Placental pericyte (primary cell): ENCODE measurements around the gene RAPGEF5. TPM values are rescaled to one million over a fixed set of nuclear protein-coding genes. Genes with fewer than 3 reads are reported as not detected.

Experiments
- small RNA-seq: library from RNA; depleted of rRNA; stranded (forward); fragments of <200 nt; gene quantifications from one replicate; pipeline ENCODE3, GENCODE V24; 2012; ENCODE audit warnings: low replicate concordance
- total RNA-seq: library from RNA; depleted of rRNA; stranded (reverse); fragments of >200 nt; gene quantifications from 2 replicates; pipeline ENCODE4 v1.2.3, GENCODE V29; 2012

The RAPGEF5 gene, protein sequence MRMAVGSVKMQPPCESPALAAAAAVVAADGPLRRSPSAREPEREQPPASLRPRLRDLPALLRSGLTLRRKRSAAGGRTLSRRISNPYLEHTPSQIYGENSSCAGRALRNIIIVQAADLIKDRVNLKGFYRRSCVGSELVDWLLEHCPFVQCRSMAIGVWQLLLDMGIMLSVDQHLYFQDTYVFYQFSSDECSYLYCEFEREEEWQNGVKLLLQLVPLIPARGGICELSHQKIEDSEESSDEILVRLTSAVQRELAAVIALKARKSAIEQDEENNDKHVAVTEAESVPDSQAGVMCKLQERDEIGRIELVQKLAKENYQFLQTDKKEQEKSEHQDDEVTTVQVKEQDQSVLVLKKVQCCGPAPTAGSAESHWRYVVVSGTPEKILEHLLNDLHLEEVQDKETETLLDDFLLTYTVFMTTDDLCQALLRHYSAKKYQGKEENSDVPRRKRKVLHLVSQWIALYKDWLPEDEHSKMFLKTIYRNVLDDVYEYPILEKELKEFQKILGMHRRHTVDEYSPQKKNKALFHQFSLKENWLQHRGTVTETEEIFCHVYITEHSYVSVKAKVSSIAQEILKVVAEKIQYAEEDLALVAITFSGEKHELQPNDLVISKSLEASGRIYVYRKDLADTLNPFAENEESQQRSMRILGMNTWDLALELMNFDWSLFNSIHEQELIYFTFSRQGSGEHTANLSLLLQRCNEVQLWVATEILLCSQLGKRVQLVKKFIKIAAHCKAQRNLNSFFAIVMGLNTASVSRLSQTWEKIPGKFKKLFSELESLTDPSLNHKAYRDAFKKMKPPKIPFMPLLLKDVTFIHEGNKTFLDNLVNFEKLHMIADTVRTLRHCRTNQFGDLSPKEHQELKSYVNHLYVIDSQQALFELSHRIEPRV
- total RNA-seq = 0.29 and 0.44 TPM in 2 replicates

DNA sequence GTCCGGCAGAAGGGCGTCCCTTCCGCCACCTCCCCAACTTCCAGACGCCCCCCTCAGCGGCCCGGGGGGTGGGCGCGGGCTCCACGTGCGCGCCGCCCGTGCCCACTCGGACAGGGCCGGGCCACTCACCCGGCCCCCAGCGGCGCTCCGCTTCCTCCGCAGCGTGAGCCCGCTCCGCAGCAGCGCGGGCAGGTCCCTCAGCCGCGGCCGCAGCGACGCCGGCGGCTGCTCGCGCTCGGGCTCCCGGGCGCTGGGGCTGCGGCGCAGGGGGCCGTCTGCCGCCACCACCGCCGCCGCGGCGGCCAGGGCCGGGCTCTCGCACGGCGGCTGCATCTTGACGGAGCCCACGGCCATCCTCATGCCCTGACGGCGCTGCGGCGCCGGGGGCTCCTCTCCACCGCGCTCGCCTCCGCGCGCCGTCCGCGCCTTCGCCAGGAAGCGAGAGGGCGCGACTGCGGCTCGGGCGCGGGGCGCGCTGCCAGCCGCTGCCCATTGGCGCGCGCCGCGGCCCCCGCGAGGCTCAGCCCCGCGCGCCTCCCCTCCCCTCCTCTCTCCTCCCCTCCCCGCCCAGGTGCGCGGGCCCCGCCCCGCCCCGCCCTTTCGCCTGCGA is at the start of gene RAPGEF5:
Gene RAPGEF5 (minus strand): TSS at position 454 of the 610 bp plus-strand sequence. CDS start 94 bp downstream, at position 360.

Small RNA genes within 50 kb of the gene (small RNA-seq; reads per million reads assigned to genes)
- gene RNA5SP227 = not detected

Other genes starting within 250 kb of the RAPGEF5 start
- gene STEAP1B, start 143.0 kb upstream of the RAPGEF5 start, total RNA-seq = 2.2 and 8.4 TPM in 2 replicates